GM19240 (cell line): ENCODE results near the gene PCDHB16.
"Not testable (repeated sequence)": the region's sequence is repeated elsewhere in the genome, so short reads cannot be mapped to it uniquely, and the experiment has no call there.

Source experiments
- DNase-seq: peaks from one replicate; pipeline ENCODE4 v3.0.0; 2011; ENCODE audit warnings: low spot score; ENCODE audit not compliant: insufficient read length

The PCDHB16 gene

DNA sequence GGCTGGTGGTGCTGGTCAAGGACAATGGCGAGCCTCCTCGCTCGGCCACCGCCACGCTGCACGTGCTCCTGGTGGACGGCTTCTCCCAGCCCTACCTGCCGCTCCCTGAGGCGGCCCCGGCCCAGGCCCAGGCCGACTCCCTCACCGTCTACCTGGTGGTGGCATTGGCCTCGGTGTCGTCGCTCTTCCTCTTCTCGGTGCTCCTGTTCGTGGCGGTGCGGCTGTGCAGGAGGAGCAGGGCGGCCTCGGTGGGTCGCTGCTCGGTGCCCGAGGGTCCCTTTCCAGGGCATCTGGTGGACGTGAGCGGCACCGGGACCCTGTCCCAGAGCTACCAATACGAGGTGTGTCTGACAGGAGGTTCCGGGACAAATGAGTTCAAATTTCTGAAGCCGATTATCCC lies 43.2 kb downstream of the PCDHB16 start:
- DNase-seq, result not testable (repeated sequence)

GRCh38 chr5:141234109-141234667 lies 52.0 kb downstream of the PCDHB16 start:
- DNase-seq, result no peak
